ENCODE measurements around the gene PTAFR.

PTAFR gene

DNA sequence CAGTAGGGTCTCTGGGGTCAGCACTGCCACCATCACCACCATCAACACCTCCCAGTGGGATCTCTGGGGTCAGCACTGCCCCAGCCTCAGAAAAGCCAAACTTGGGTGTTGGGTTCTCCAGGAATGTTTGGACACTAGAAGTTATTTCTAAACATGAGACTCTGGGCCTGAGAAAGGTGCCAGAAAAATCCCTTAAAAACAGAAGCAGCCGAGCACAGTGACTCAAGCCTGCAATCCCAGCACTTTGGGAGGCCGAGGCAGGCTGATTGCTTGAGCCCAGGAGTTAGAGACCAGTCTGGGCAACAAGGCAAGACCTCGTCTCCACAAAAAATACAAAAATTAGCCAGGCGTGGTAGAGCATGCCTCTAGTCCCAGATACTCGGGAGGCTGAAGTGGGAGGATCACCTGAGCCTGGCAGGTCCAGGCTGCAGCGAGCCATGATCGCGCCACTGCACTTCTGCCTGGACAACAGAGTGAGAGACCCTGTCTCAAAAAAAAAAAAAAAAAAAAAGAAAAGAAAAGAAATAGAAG lies 470 bp downstream of the PTAFR start:
- FAIRE-seq: no peak

DNA sequence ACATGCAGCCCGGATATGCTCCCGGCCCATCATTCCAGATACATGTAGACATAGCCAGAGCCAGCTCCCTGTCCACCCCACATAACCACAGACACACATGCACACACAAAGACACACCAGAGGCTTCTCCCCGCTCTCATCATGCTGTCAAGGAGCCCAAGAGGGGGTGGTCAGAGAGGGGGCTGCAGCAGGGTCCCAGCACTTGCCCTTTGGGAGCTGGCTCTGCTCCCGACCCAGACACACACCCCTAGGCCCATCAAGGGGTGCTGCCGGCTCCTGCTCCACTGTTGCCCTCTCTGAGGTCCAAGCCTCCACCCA lies 2.6 kb downstream of the PTAFR start:
- FAIRE-seq: no peak

DNA sequence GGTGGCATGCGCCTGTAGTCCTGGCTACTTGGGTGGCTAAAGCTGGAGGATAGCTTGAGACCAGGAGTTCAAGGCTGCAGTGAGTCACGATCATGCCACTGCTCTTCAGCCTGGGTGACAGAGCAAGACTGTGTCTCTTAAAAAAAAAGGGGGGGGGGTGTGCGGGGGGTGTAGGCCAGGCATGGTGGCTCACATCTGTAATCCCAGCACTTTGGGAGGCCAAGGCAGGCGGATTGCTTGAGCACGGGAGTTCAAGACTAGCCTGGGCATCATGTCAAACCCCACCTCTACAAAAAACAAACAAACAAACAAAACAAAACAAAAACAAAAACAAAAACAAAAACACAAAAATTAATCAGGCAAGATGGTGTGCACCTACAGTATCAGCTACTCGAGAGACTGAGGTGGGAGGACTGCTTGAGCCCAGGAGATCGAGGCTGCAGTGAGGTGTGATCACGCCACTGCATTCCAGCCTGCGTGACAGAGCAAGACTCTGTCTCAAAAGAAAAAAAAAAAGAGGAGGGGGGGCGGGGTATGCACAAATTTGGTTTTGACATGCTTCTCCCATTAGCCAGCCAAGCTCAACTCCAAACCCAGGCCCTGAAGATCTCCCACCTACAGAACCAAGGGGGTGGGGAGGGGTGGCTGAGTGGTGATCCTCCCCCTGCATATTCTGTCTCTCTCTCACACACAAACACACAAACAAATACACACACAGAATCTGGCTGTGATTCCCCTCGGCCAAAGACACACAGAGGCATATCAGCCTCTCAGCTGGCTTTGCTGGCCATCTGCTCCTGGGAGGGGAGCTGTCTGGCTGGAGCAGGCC lies 3.1 kb downstream of the PTAFR start:
- FAIRE-seq: no peak

DNA sequence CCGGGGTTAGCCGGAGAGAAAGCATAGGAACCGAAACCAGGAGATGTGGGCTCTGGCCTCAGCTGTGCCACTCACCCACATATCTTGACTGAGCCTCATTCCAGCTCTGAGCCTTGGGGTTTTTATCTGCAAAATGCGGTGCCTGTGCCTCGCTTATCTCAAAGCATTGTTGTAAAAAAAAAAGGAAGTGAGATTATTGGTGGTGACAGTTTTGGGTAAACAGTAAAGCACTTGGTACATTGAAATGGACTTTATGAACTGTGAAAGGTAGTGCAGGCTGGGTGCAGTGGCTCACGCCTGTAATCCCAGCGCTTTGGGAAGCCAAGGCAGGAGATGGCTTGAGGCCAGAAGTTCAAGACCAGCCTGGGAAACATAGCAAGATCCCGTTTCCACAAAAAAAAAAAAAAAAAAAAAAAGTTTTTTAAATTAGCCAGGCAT lies 3.8 kb downstream of the PTAFR start:
- FAIRE-seq: no peak

DNA sequence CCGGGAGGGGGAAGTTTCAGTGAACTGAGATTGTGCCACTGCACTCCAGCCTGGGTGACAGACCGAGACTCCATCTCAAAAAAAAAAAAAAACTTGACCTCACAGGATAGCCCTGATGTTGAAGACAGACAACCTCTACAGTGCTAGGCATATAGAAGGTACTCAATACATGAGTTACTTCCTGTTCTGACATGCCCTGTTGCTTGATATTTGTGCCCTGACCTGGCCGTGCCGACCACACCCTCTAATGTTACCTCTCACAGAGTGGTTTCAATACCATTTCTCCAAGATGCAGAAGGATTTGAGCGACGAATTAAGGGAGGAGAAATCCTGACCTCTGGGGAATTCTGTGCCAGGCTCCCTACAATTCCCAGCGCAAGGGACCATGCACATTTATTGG lies 5.2 kb downstream of the PTAFR start:
- no peak for FAIRE-seq

DNA sequence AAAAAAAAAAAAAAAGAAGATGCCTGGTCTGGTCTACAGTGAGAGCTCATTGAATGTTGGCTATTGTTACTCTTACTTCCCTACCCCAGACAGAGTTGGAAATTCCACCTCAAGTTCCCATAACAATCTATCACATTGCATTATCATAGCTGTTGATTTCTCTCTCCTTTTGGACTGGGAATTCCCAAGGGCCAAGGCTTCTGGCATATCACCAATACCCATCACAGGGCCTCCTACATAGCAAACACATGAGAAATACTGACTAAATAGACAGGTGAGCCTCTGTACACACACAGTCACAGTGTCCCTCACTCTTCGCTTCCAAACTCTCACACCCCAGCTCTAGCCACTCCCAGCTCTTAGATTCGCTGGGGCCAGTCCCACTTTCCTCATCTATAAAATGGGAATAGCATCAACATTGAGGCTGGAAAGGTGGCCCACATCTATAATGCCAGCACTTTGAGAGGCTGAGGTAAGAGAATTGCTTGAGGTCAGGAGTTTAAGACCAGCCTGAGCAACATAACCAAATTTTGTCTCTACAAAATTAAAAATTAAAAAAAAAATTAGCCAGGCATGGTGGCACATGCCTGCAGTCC lies 6.4 kb downstream of the PTAFR start:
- no peak for FAIRE-seq

DNA sequence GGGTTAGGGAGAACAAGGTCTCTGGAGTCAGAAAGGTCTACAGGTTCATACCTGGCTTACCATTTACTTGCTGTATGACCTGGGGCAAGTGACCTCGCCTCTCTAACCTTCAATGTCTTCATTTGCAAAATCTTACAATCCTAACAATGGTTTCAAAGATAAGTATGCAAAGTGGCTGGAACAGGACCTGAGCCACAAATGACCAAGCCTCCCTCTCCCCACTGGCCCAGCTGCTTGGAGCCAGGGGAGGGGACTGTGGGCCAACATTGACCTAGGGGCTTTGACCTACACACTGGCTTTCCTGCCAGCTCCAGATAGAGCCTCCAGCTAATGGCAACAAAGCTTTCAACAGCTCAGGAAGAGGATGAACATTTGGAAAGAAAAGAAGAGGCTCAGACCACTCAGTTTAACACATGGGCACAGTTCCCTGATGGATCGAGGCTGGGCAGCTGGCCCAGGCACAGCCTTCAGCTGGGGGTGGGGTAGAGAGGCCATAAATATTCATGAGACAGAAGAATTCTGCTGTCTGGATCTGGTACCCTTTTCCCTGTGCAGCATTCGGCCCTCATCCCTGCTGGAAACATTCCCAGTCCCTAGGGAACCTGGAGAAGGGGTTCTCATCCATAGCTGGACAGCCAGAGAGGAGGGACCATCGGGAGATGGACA lies 12.9 kb downstream of the PTAFR start:
- FAIRE-seq: no peak

DNA sequence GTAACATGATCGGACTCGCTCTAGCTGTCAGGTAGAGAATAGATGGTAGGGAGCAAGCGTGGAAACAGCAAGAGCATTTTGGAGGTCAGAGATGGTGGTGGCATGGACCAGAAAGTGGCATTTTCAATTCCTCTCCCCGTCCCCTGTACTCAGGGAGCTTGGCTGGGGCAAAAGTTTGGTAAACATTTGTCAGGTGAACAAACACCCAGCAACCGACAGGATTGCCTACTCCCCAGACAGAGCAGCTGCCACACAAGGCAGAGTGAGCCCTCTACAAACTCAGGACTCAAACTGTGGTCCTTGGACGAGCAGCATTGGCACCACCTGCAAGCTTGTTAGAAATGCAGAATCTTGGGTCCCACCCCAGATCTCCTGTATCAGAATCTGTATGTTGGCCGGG lies 14.3 kb downstream of the PTAFR start:
- FAIRE-seq: no peak

DNA sequence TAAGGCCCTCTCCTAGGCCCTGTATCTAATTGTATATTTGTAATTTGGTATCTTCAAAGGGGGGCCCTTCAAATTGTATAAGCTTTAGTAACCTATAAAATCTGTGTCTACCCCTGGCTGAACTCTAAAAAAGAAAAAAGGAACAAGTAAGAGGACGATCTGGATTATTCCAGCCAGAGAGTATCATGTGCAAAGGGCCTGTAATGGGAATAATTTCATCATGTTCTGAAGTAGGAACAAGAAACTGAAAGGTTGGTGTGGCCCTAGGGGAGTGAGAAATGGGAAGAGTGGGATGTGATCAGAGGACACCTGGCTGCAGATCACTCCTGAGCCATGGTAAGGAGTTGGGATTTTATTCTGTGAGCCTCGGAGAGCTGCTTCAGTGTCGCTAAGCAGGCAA lies 14.7 kb downstream of the PTAFR start:
- FAIRE-seq: no peak

DNA sequence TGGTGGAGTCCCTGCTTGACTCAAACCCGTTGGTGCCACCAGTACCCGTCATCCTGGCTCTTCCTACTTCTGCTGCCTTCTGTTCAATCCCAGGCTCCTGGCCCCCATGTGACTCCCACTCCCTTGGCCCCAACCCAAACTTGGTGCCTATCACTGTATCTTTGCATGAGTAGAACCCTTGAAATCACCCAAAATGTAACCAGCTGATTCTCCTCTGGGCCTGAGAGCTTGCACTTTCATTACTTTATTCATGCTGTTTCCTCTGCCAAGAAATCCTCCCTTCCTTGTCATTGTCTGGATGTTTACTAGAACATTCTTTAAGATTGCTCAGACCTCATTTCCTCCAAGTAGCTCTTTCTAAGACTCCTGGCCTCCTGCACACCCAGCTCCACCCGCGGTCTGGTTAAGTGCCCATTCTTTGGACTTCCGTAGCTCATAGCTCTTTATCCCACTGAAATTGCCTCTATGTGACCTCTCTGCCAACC lies 15.7 kb downstream of the PTAFR start:
- FAIRE-seq: no peak

DNA sequence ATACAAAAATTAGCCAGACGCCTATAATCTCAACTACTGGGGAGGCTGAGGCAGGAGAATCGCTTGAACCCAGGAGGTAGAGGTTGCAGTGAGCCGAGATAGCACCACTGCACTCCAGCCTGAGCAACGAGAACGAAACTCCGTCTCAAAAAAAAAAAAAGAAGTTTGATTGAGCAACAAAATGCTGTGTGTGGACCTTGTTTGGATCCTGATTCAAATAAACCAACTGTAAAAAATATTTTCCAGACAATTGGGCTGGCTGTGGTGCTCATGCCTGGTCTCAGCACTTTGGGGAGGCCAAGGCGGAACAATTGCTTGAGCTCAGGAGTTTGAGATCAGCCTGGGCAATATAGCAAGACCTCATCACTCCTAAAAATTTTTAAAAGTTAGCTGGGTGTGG lies 16.8 kb downstream of the PTAFR start:
- FAIRE-seq: no peak

DNA sequence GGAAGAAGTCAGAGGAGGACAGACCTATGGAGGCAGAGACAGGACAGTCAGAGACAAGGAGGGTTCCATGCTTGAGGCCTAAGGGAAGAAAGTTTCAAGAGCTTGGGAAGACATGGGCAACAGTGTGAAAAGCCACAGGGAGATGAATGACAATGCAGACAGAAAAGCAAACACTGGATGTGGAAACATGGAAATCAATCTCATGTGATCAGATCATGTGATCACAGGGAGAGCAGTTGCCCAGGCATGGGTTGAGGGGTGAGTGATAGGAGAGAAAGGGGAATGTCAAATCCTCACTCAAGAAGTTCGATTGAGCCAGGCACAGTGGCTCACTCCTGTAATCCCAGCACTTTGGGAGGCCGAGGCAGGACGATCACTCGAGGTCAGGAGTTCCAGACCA lies 17.2 kb downstream of the PTAFR start:
- FAIRE-seq: no peak

DNA sequence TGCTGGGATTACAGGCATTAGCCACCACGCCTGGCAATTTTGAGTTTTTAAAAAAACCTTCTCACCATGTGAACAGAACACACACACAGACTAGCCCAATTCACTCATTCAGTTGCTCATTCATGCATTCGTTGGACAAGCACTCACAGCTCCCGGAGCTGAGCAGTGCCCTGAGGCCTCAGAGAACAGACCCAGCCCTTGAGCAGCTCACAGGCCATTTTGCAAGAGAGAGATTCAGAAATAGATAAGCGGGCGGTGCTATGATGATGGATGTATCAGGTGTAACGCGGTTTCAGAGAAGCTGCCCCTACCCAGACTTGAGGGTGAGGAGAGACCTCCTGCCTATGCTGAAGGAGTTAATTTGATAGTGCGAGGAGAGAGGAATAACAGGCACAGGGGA lies 18.6 kb downstream of the PTAFR start:
- no peak for FAIRE-seq

DNA sequence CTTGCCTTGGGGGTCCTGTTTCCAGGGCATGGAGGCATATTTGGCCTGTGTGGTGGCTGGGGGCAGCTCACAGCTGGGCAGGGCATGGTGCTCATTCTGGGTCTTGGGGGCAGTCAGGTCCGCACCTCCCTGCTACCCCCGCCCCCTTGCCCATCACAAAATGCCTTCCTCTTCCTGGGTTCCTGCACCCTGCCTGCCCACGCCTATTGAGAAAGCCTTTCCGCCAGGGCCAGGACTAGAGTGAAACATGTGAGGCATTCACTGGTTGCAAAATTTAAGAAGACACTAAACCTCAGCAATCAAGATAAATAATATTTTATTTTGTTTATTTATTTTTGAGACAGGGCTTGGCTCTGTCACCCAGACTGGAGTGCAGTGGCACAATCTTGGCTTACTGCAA lies 19.7 kb downstream of the PTAFR start:
- no peak for FAIRE-seq

DNA sequence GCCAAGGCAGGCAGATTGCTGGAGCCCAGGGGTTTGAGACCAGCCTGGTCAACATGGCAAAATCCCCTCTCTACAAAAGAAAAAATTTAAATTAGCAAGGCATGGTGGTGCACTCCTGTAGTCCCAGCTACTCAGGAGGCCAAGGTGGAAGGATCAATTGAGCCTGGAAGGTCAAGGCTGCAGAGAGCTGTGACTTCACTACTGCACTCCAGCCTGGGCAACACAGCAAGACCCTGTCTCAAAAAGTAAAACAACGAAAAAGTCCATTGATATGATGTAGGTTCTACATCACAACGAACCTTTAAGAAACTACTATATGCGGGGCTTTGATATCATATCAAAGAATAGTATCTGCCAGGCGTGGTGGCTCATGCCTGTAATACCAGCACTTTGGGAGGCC lies 20.9 kb downstream of the PTAFR start:
- FAIRE-seq: no peak

DNA sequence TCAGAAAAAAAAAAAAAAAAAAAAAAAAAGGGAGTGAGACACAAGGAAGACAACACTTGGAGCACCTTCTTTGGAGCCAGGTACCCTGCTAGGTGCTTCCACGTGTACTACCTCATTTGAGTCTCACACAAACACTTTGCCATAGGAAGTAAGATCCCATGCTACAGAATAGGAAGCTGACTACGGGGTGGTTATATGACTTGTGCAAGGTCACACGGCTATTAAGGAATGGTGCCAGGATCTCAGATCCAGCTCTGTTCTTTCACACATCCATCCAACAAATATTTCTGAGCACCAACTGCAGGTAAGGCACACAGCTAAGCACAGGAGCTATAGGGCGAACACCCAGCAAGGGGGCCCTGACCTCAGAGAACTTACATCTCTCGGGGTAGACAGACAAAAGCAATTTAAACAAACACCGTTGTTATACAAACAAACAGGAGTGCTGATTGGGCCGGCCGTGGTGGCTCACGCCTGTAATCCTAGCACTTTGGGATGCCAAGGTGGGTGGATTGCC lies 22.4 kb downstream of the PTAFR start:
- FAIRE-seq: no peak

DNA sequence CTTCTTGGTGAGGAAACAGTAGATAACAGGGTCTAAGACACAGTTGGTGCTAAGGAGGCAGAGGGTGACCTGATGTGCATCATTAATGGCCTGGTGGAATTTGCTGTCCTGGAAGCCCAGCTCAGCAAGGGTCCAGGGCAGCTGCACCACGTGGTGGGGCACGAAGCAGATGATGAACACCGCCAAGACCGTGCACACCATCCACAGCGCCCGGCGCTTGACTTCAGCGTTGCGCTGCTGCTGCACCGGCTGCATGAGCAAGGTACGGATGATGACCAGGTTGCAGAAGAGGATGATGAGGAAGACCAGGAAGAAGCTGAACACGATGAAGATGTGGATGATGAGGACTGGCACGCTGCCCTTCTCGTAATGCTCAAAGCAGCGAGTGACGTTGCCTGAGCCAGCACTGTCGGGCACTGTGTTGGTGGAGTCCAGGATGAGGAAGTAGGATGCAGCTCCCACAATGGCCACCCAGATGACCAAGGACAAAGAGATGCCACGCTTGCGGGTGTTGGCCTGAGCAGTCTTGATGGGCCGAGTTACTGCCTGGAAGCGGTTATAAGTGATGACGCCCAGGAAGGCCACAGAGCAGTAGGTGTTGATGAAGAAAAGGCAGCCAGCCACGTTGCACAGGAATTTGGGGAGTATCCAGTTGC lies 26.2 kb downstream of the PTAFR start:
- FAIRE-seq: no peak

DNA sequence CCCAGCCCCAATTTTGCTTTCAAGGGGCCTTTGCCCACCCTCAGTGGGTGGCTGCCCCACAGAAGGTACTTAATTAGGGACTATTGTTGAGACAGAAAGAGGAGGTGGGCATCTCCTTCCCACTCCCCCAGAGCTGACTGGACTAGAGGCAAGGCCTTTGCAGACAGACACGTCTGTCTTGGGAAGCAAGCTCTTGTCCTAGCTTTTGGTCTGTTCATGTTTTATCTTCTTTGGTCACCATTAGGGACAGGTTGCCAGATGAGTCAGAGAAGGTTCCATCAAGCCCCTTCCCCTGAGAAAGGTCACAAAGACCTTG lies 27.7 kb downstream of the PTAFR start:
- FAIRE-seq: no peak

DNA sequence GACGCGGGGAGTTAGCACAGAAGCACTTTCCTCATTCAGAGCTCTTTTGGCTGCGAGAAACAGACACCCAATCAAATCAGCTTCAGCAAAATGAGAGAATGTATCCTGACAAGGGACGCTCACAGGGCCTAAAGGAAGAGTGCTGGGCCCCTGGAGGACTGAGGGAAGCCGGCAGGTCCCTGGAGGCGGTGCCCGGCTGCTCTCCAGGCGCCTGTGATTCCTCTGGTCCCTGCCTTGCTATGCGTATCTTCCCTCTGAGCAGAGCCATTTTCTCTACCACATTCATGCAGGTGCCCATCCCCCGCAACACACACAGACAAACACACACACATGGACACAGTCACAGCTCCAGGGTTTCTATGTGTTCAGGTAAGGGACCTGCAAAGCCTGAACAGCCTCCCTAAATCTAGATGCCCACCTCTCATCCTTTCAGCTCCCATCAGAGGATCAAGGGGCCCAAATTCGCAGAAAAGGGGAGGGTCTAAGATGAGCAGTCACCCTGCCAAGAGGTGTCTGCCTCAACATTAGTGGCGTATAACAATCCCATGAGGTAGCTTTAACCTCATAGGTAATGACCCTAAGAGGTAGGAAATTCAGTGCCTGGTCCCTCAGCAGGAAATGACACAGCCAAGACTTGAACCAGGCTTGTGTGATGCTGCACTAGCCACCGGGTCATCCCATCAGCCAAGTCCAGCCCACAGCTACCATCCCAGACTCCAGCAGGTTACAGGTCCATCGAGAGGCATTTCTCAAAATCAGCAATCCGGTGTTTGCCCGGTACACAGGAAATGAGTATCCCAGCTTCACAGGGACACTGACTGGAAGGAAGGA lies 29.0 kb downstream of the PTAFR start:
- FAIRE-seq: no peak

DNA sequence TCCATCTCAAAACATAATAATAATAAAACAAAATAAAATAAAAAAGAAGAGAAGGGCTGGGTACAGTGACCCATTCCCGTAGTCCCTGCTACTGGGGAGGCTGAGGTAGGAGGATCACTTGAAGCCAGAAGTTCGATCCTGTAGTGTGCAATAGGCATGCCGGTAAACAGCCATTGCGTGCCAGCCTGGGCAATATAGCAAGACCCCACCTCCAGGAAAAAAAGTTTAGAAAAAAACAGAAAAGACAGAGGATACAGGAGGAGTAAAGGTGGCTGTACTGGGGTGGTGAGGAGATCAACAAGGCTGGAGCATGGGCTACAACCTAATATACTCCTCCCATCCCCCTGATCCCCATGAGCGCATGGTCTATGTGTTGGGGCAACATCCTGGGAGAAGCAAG lies 30.8 kb downstream of the PTAFR start:
- no peak for FAIRE-seq

DNA sequence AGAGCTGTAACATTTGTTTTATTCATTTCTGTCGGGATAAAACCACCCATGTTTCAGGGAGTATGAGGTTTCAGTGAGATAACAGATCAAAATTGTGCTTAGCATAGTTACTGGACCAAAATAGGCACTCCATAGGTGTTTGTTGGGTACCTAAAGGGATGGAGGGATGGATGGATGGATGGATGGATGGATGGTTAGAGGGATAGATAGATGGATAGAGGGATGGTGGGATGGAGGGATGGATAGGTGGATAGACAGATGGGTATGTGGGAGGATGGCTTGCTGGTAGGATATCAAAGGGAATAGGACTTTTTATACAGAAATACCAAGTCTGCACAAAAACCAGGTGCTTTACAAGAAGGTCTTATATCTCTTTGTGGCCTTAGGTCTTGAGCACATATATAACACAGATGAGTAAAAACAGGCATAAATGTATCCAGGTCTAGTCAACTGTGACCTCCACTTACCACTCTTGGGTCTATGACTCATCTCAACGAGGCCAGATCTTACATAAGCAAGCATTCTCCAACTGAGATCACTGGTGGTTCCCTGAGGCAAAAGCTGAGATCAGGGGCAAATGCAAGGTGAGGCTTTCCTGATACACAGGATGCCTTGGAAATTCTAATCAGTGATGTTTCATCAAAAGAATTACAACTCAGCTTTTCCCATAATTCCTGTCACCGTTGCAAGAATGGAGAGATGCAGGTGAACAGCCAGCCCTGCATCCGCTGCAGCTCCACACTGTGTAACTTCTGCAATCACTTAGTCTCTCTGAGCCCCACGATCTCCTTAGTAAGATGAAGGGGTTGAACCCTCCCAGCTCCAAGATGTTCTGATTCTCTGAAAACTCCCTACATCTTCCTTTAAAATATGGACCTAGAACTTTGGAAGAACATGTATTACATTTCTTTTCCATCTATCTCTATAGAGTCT lies 32.0 kb downstream of the PTAFR start:
- FAIRE-seq: no peak

All from A204.1 (cell line).